HFFc6 (cell line): ENCODE measurements around the gene NKAIN4. TPM values are rescaled to one million over a fixed set of nuclear protein-coding genes. Genes with fewer than 3 reads are reported as not detected.

Experiments
- DNase-seq: peaks from one replicate; pipeline ENCODE4 v3.0.0-alpha.2; 2018
- H3K27ac Mint-ChIP-seq: 2 replicates; pipeline ENCODE4 v1.8.0; 2020; ENCODE audit warnings: mild to moderate bottlenecking, mixed read lengths
- H3K27me3 Mint-ChIP-seq: 2 replicates; pipeline ENCODE4 v1.8.0; 2021; ENCODE audit warnings: mild to moderate bottlenecking, moderate library complexity, mixed read lengths; ENCODE audit not compliant: insufficient read depth
- H3K36me3 Mint-ChIP-seq: 2 replicates; pipeline ENCODE4 v1.8.0; 2021; ENCODE audit warnings: low read depth, mixed read lengths
- H3K4me1 Mint-ChIP-seq: 2 replicates; pipeline ENCODE4 v1.8.0; 2020; ENCODE audit warnings: low read depth, mixed read lengths
- H3K4me3 Mint-ChIP-seq: 2 replicates; pipeline ENCODE4 v1.8.0; 2020; ENCODE audit warnings: mild to moderate bottlenecking, moderate library complexity, mixed read lengths
- H3K9me3 Mint-ChIP-seq: 2 replicates; pipeline ENCODE4 v1.8.0; 2020; ENCODE audit warnings: mild to moderate bottlenecking, mixed read lengths
- total RNA-seq, 6 experiments: library from RNA; stranded (reverse); fragmentation: NEBNext Ultra II Directional; extraction: Animal tissue kit (Norgen Biotek cat#: 25700); gene quantifications; 2 replicates in 1 of 6; 3 replicates in 5 of 6; pipeline ENCODE4 v1.2.3, GENCODE V29; 2021
- TF ChIP-seq, protein P1 (sequence below): fragments of 200-600 bp; sonication (generic); IDR thresholded peaks from 2 replicates; pipeline ENCODE4 v1.5.0; 2021; ENCODE audit warnings: antibody characterized with exemption, mild to moderate bottlenecking

NKAIN4 gene
- total RNA-seq, 6 experiments from 2014 or later, result not detected

DNA sequence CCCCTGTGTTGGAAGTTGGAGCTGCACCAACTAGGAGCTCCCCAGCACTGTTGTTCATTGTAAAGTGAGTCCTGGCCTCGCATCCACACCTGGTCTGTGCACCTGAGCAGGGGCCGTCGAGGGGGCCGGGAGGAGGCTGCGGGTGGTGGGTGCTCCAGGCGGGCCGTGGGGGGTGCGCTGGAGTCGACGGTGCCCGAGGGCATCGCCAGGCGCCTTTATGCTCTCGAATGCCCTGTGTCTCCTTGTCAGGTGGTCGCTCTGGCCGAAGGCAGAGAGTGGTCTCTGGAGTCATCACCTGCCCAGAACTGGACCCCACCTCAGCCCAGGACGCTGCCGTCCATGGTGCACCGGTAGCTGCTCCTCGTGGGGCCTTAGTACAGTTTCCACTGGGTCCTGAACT lies 22.7 kb upstream of the NKAIN4 start:
- no peak overlapping the region for H3K4me3 Mint-ChIP-seq
- H3K27me3 Mint-ChIP-seq, result peaks cover 3% of the 10 kb centered on the region; the same call in 1 of the 2 replicates
- TF ChIP-seq, protein P1, sequence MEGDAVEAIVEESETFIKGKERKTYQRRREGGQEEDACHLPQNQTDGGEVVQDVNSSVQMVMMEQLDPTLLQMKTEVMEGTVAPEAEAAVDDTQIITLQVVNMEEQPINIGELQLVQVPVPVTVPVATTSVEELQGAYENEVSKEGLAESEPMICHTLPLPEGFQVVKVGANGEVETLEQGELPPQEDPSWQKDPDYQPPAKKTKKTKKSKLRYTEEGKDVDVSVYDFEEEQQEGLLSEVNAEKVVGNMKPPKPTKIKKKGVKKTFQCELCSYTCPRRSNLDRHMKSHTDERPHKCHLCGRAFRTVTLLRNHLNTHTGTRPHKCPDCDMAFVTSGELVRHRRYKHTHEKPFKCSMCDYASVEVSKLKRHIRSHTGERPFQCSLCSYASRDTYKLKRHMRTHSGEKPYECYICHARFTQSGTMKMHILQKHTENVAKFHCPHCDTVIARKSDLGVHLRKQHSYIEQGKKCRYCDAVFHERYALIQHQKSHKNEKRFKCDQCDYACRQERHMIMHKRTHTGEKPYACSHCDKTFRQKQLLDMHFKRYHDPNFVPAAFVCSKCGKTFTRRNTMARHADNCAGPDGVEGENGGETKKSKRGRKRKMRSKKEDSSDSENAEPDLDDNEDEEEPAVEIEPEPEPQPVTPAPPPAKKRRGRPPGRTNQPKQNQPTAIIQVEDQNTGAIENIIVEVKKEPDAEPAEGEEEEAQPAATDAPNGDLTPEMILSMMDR, result no peak
- peaks cover 21% of the 10 kb centered on the region for H3K4me1 Mint-ChIP-seq
- no peaks in the 10 kb centered on the region for H3K9me3 Mint-ChIP-seq
- no peak overlapping the region for H3K27ac Mint-ChIP-seq
- DNase-seq, result no peak
- peaks cover 6% of the 10 kb centered on the region; the same call in 1 of the 2 replicates for H3K36me3 Mint-ChIP-seq

GRCh38 chr20:63275825-63276224 lies 21.6 kb upstream of the NKAIN4 start:
- DNase-seq, result no peak
- H3K4me3 Mint-ChIP-seq, result no peak overlapping the region
- no peak overlapping the region for H3K27ac Mint-ChIP-seq
- H3K9me3 Mint-ChIP-seq, result no peaks in the 10 kb centered on the region
- H3K36me3 Mint-ChIP-seq, result peaks cover 6% of the 10 kb centered on the region
- TF ChIP-seq, protein P1, result no peak
- peaks cover 3% of the 10 kb centered on the region; the same call in 1 of the 2 replicates for H3K27me3 Mint-ChIP-seq
- H3K4me1 Mint-ChIP-seq, result peaks cover 28% of the 10 kb centered on the region

- peaks cover 28% of the 10 kb centered on the region for H3K4me1 Mint-ChIP-seq
- peaks cover 3% of the 10 kb centered on the region; the same call in 1 of the 2 replicates for H3K27me3 Mint-ChIP-seq
- TF ChIP-seq, protein P1, result no peak
- H3K27ac Mint-ChIP-seq, result peak overlapping the region; percentile 29
- peaks cover 10% of the 10 kb centered on the region for H3K36me3 Mint-ChIP-seq
- no peaks in the 10 kb centered on the region for H3K9me3 Mint-ChIP-seq
- DNase-seq, result no peak
- peak overlapping the region; percentile 92 for H3K4me3 Mint-ChIP-seq
These were observed 20.3 kb upstream of the NKAIN4 start for GRCh38 chr20:63274381-63275228.

DNA sequence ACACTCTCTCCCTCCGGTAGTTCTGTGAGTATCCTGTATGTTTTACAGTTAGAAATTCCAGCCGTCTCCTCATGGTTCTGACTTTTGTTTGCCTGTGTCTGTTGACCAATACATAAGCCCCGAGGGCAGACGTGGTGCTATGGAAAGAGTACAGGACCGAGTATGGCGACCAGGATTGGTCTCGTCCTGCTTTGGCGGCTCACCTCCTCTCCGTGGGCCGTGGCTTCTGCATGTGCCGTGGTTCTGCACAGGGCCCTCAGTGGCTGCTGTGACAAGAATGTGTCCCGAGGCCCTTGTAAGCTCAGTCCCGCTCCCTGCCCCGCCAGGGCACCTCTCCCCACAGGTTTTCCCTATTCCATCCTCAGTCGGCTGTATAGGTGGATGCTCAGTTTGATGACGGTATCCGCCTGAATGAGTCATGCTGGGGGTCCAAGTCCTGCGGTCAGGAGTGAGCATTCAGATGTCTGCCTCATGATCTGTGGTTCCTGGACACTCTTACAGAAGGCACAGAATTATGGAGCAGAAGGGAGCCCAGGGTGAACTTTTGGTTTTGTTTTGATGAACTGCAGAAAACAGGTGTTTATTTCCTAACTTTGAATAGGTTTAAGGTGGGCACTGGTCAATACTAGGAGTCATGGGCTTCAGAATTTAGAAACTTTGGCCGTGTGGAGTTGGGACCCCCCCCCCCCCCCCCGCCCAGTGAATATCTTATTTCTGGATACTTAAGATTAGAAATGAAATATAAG lies 19.5 kb upstream of the NKAIN4 start:
- peak; percentile 76 for DNase-seq
- Mint-ChIP-seq H3K27ac (peak overlapping the region; percentile 86), H3K36me3 (peaks cover 11% of the 10 kb centered on the region), H3K27me3 (peaks cover 3% of the 10 kb centered on the region; the same call in 1 of the 2 replicates), H3K4me3 (peak overlapping the region; percentile 92), H3K9me3 (no peaks in the 10 kb centered on the region), H3K4me1 (peaks cover 28% of the 10 kb centered on the region)
- TF ChIP-seq, protein P1, result no peak

DNA sequence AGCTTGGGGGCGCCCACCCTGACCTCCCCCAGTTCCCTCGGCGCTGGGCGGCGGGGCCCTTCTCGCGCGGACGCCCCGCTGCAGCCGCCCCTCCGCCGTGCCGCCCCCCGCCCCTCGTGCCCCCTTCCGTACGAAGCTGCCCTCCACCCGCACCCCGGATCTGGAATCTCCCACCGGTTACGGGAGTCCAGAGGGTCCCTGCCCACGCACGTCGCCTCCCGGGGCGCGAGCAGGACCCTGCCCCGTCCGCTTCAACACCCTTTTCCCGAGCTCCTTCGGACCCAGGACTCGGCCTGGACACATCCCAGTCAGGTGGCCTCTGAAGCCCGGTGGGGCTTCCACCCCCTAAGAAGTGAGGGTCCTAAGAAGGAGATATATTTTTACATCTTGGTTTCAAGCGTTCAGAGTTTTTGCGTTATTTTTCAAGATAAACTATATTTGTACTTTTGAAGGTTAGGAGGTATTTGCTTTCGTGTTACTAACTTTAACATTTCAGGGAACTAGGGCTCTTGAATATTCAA lies 18.9 kb upstream of the NKAIN4 start:
- peaks cover 3% of the 10 kb centered on the region; the same call in 1 of the 2 replicates for H3K27me3 Mint-ChIP-seq
- H3K4me3 Mint-ChIP-seq, result peak overlapping the region; percentile 92
- peak overlapping the region; percentile 86 for H3K27ac Mint-ChIP-seq
- H3K36me3 Mint-ChIP-seq, result peaks cover 11% of the 10 kb centered on the region
- TF ChIP-seq, protein P1, result no peak
- H3K9me3 Mint-ChIP-seq, result no peaks in the 10 kb centered on the region
- H3K4me1 Mint-ChIP-seq, result peaks cover 28% of the 10 kb centered on the region
- no peak for DNase-seq
